GM21526 (cell line): ENCODE results near the gene SIGMAR1.
"Not testable (repeated sequence)": the region's sequence is repeated elsewhere in the genome, so short reads cannot be mapped to it uniquely, and the experiment has no call there.

Source experiments
- ATAC-seq: cut with Tn5 transposase; IDR thresholded peaks from one replicate; pipeline ENCODE4 v1.9.1; 2021; ENCODE audit warnings: moderate library complexity; ENCODE audit not compliant: unreplicated experiment, low FRiP score

Gene SIGMAR1

DNA sequence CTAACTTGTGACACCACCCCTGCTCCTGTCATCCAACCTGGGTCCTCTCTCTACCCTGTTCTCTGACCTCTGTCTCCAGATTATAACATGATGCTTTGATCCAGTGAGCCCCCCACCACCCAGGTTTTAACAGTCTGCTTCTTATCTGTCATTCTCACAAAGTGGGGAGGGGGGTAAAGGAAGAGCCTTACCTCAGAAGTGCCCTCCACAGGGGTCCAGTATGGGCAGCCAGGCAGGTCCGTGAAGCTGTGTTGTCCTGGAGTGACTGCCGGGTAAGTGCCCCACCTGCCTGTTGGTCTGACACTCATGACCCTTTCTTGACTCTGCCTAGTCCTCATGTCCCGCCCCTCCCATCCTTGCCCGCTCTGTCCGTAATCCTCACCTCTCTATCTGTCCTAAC, 17.8 kb upstream of the SIGMAR1 start:
- no peak for ATAC-seq

DNA sequence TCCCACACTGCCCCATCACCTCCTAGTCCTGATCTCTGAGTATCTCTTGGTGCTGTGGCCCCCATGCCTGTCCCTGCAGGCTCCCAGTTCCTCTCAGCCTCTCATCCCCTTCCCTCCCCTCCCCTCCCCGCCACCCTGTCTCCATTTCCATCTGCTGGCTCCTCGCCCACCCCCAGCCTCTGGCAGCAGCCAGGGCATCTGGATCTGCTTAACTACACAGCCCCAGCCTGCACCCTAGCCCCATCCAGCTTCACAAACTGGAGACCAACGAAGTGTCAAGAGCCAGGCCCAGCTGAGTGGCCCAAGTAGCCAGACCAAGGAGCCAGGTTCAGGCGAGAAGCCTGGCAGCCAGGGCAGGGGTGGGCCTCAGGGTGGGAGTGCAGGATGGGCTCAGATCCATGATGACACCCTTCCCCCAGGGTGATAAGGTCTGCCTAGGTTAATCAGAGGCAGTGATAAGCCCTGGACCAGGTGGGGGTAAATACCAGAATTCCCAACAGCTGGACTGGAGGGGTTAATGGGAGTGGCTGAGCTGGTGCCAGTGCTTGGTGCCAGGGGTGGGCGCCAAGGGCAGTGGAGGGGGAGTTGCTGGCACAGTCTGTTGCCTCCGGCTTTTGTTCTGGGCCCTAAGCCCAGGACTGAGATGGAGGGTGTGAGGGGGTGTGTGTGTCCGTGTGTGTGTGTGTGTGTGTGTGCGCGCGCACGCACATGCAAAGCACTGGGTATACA, 16.9 kb upstream of the SIGMAR1 start:
- ATAC-seq = no peak

DNA sequence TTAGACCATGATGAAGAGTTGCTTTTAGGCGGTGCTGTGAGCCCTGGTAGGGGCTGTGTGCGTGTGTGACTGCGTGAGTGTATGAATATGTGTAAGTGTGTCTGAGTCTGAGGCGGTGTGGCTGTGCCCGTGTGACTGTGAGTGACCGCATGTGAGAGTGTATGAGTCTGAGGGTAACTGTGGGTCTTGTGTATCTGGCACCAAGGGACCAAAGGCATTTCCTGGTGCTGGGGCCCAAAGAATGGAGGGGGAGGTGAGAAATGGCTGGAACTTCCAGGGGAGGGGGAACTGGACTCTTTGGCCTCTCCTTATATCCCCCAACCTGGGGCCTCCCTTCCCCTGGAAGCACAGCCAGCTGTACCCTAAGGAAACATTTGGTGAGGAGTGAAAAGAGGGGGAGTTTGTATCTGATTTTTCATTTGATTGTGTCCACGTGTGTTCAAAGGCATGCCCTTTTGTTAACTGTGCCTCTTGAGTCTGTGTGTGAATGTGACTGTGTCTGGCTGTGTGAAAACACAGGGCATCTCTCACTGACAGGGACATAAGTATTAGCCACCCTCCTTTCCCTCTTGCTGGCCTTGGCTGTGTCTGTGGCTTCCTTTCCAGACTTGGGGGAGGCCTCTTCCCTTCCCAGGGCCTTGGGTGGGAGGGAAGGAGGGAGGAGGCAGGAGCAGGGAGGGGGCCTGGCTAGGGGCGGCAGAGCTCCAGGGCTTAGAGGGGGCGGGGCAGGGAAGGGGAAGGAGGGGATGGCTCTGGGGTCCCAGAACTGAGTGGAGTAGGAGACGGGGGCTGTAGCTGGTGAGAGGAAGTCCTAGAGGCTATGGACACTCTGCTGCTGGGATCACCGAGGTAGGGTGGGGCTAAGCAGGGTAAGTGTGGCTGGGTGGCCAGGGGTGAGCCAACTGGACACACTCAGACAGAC, 15.8 kb upstream of the SIGMAR1 start:
- no peak for ATAC-seq

DNA sequence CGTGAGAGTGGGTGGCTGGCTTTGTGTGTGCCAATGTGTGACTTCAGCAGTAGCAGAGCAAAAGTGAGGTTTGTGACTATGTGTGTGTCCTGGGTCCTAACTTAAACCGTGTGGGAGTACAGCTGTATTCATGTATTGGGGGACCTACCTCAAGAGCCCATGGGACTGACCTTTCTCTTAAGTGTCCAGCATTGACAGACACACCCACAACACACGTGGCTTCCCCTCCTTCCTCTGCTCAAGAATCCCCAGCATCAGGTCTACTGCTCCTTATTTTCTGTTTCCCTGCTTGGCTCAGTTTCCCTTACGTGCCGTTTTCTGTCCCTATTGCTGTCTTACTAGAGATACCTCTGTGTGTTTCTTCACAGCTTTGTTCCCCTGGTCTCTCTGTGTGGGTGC, 15.0 kb upstream of the SIGMAR1 start:
- no peak for ATAC-seq

DNA sequence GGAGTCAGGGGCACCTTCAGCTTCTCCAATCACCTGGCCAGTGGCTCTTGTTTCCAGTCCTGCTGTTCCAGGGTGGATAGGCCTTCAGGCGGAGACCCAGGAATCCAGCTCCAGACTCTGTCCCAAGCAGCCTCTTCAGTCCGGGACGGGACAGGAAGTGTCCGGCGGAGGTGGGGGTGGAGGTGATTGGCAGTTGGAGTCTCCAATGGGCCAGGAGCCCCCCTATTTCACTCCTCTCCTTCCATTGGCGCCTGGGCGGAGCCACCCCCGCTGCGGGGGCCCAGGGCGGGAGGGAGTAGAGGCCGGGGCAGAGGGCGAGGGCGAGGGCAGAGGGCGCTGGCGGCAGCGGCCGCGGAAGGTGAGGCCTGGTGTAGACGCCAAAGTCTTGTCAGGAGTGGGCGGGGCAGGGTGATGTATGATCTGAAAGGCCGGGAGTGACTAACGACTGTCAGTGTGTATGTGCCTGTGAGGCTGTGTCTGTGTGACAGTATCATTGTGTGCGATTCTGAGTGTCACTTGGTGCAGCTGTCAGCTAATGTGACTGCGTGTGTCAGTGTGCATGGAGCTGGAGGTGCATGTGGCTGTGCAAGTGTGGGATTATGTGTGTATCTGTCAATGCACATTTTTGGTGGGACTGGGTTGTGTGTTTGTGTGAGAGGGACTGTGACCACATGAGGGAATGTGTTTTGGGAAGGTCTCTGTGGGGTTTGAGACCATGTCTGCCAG, 14.5 kb upstream of the SIGMAR1 start, which contains the start of gene IL11RA:
IL11RA (plus strand) TSS at position 310 of the 726 bp plus-strand sequence. CDS start 3,033 bp downstream, outside the sequence.
- ATAC-seq = no peak

DNA sequence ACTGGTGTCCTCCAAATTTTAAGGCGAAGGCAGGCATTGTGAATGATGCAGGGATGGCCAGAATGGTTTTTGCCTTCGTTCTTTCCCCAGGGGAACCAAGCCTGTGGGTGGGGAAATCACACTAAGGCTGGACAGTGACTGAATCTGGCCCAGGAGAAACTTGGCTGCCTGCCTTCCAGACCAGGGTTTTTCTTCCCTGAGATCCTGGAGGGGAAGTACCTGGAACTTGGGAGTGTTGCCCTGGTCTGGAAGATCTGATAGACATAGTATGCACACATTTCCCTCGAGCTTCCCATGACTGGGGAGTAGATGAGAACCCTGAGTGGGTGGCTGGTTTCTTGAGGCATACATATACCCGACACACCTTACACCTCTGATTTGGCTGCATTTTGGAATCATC, 13.7 kb upstream of the SIGMAR1 start:
- ATAC-seq = no peak

DNA sequence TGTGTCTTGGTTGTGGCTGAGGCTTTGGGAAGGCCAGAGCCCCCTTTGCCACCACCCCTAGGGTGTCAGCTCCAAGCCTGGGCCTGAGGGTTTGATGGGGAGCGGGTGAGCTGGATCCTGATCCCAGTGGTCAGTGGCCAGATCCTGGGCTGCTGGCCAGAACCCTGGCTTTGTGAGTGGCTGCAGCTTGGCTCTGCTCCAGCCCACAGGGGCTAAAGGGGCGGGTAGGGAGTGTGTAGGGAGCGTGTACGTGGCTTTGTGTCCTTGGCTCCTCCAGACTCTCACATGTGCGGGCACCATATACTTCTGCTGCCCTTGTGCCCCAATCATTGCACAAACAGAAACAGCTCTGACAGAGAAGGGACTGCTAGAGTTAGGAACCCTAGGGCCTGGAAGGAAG, 13.2 kb upstream of the SIGMAR1 start:
- ATAC-seq = no peak

DNA sequence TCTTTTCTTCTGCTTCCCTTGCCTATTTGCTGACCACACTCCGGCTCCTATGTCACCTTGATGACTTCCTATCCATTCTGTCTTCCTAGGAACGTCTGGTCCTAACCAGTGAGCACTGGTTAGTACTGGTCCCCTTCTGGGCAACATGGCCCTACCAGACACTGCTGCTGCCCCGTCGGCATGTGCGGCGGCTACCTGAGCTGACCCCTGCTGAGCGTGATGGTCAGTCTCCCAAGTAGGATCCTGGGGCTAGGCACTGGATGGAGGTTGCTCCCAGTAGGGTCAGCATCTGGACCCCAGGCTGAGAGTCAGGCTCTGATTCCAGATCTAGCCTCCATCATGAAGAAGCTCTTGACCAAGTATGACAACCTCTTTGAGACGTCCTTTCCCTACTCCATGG, 11.1 kb upstream of the SIGMAR1 start:
- ATAC-seq = no peak

DNA sequence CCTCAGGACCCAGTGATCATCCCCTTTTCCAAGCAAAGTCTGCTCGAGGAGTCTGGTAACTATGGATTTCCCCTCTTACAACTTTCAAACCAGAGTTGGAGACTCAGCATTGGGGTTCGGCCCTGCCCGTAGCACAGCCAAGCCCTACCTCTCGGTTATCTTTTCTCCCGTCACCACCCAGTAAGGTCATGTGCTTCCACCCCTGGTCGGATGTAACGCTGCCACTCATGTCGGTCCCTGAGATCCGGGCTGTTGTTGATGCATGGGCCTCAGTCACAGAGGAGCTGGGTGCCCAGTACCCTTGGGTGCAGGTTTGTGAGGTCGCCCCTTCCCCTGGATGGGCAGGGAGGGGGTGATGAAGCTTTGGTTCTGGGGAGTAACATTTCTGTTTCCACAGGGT, 10.1 kb upstream of the SIGMAR1 start:
- ATAC-seq = no peak

DNA sequence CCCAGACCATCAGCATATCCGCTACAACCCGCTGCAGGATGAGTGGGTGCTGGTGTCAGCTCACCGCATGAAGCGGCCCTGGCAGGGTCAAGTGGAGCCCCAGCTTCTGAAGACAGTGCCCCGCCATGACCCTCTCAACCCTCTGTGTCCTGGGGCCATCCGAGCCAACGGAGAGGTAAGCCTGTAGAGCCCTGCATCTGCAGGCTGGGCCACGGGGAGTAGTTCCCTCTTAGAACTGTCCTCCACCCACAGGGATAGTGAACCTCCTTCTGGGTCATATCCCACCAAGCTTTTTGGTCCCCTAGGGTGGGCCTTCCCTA, 9.5 kb upstream of the SIGMAR1 start:
- ATAC-seq = no peak

DNA sequence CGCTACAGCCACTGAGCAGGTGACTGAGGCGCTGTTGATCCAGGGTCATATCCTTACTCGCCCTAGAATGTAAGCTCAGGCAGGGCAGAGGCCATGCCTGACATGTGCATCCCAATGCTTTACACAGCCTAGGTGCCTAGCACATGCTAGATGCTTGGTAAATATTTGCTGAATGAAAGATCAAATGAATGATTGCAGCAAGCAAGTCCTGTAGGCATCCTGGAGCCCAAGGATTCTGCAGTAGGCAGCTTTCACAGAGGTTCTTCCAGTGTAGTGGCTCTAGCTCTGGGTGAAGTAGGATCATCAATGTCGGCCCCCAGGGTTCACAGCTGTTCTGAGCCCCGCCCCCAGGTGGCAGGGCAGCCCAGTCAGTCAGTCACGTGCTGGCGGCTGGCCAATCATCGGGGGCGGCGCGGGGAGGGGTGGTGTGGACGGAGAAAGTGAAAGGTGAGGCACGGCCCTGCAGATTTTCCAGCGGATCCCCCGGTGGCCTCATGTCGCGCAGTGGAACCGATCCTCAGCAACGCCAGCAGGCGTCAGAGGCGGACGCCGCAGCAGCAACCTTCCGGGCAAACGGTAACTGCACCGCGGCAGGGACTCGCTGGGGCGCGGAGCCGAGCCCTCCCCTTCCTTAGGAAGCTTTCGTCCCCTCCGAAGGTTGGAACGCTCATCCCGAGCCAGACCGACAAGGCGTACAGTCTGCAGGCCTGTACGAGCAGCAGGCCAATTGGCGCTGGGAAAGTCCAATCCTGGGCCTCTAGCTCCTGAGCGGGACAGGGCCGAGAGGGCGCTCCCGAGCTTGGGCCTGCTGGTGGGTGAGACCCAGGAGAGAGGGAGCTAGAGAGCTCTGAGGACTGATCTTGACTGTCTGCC, 8.9 kb upstream of the SIGMAR1 start, which contains the start of gene GALT:
GALT (plus strand) TSS at position 465 of the 873 bp plus-strand sequence; CDS start at position 495, 30 bp downstream.
- ATAC-seq = peak; percentile 76

DNA sequence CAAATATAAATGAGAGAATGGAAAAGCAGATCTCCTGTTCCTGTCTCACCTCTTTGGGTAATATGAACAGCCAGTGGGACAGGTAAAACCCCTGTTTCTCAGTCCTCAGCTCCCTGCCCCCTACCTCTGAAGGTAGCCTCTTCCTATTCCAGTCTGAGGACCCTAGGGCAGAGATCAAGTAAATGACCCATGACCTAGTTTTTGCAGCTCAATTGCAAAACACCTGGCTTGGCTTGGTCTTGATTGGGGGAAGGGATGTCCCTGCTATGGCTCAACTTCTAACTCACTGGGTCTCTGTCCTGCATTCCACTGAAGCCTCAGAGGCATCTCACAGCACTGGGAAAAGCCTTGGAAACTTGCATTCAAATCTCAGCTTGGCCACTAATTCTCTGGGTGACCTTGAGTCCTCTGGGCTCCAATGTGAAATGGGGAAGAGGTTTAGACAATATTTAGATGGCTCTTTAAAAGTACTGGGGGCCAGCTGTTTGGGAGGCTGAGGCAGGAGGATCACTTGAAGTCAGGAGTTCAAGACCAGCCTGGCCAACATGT, 7.3 kb upstream of the SIGMAR1 start:
- no peak for ATAC-seq

DNA sequence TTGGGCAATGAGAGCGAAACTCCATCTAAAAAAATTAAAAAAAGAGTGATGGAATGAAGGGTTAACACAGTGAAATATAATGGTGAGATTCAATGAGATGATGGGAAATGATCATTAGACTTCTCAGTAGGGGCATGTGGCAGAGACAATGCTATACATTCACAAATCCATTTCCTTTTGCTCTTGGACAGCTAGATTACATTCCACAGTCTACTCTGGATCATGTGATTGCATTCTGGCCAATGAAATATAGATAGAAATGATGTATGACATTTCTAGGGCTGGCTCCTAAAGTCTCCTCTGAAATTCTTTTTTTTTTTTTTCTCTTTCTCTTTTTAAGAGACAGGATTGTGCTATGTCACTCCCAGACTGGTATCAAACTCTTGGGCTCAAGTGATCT, 5.1 kb upstream of the SIGMAR1 start:
- no peak for ATAC-seq

DNA sequence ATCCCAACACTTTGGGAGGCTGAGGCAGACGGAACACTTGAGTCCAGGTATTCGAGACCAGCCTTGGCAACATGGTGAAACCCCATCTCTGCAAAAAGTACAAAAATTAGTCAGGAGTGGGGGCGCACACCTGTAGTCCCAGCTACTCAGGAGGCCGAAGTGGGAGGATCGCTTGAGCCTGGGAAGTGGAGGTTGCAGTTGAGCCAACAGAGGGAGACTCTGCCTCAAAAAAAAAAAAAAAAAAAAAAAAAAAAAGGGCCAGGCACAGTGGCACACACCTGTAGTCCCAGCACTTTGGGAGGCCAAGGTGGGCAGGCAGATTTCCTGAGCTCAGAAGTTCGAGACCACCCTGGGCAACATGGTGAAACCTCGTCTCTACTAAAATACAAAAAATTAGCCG, 1.7 kb upstream of the SIGMAR1 start:
- not testable (repeated sequence) for ATAC-seq

DNA sequence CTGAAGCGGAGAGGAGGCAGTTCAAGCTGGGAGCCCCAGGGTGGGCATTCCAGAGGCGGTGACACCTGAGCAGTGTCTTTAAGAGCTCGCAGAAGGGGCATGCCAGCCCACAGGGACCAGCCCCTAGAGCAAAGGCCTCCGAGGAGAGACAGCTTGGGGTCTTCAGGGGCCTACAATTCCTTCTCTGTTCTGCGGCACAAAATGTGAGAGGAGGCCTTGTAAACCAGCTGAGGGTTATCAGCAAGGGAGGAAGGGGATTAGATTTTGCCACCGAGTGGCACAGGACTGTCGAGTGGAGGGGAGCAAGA, 505 bp upstream of the SIGMAR1 start:
- ATAC-seq = no peak

DNA sequence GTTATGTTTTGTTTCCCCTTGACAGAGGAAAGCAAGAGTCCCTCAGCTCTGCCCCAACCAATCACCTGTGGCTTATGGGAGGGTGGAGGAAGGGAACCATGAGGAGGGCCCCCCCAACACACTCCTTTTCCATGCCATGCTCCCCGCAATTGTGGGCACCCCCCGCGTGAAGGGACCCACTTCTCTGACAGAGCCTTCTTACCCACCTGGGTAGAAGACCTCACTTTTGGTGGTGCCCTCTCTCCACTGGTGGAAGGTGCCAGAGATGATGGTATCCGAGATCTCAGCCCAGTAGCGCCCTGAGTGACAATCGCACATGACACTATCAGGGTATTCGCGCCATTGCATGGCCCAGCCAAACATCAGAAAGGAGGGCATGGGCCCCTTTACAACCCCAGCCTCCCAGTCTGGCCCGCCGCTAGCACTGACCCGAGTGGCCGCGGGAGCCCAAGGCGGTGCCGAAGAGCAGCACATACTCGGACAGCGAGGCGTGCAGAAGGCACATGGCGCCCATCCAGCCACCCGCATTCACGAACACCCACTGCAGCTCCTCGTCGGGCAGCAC, 714 bp downstream of the SIGMAR1 start:
- no peak for ATAC-seq

DNA sequence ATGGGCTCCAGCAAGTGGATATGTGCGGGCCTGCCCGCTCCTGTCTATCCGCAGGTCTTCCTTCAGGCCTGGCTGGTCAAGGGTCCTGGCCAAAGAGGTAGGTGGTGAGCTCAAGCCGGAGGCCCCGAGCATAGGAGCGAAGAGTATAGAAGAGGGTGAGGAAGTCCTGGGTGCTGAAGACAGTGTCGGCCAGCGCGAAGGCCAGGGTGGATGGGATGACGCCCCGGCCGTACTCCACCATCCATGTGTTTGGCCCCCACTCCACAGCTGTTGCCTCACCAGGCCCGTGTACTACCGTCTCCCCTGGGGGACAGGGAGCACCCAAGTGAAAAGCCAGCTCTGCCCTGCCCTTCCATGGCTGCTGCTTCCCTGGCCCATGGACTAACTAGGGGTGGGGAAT, 2.0 kb downstream of the SIGMAR1 start:
- no peak for ATAC-seq

DNA sequence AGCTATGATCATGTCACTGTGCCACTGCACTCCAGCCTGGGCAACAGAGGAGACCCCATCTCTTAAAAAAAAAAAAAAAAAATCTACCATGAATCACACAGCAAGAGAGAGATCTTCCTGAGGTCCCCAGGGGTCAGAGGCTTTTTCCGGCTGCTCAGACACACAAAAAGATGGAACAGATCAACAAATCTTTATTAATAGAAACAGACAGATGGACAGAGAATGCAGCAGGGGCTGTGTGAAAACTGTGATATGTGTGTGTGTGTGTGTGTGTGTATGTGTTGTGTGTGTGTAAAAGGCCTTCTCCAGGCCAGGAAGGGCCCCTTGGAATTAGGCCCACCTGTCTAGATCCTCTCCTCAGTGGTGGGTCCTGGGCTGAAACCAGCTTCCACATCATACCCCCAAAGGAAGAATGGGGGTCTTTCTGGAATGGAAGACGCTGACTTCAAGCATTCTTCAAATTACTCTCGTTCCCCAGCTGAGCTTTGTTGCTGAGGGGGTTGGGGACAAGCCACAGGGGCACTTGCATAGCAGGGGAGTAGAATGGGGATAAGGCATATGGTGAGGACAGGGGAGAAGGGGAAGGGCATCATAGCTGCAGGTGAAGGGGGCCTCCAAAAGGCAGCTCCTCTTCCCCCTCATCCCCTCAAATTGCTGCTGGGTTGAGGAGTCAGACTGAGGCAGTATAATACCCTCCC, 2.9 kb downstream of the SIGMAR1 start:
- ATAC-seq = no peak
